Measurements from ENCODE around the gene CHAD.

Gene CHAD

DNA sequence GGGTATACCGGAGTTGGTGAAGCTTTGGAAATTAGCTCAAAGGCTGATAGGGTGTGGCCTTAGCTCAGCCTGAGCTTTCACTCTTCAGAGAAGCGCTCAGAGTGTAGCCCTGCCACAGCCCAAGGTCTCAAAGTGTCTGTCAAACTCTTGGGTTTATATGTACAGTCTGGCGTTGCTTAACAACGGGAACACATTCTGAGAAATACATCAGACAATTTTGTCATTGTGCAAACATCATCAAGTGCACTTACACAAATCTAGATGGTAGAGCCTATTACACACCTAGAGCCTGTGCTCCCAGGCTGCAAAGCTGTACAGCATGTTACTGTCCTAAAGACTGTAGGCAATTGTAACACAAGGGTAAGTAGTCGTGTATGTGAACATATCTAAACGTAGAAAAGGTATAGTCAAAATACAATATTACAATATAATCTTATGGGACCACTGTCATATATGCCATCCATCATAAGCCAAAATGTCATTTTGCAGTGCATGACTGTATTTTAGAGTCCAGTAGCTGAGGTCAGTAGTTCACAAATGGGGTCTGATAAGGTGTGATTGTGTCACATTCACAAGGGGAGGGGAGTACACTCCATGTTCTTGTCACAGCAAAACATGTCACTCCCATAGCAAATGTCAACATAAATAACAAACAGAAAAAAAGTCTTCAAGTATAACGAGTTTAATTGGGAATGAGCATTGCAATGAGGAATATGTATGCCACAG is 20.6 kb downstream of the CHAD start:
- H3K27ac ChIP-seq (ENCODE audit: low read length): no peak overlapping the region
- H3K36me3 ChIP-seq (ENCODE audit: insufficient read depth, low read depth, low read length): no peaks in the 10 kb centered on the region
- no peaks in the 10 kb centered on the region for H3K27me3 ChIP-seq (ENCODE audit: insufficient read depth, low read length)
- no peak overlapping the region for H3K9ac ChIP-seq (ENCODE audit: low read depth, low read length)
- H3K4me1 ChIP-seq (ENCODE audit: insufficient read depth, low read length): no peaks in the 10 kb centered on the region
- no peak overlapping the region for H3K4me3 ChIP-seq (ENCODE audit: low read length)
- H3K9me3 ChIP-seq (ENCODE audit: insufficient read depth, low read depth, low read length): no peaks in the 10 kb centered on the region

DNA sequence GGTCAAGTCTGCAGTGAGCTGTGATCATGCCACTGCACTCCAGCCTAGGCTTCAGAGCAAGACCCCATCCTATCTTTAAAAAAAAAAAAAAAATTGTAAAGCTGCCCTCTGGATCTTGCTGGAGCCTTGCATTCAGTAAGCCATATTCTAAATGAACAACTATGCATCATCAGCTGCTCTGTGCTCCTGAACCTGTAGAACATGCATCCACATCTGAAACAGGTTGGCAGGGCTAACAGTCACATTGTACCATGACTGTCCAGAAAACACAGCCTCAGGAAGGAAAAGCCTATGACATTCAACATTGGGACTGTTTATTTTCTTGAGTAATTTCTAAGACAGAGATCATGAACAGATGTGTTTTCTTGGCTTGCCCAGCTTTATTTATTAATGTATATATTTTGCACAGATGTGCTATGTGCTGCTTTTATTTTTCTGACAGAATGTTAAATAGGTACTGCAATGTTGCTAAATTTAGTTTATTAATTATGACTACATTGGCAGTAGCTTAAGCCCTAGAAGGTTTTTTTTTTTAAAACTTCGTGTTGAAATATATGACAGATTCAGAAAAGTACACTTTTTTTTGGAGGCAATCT is 22.9 kb downstream of the CHAD start:
- Histone ChIP-seq H3K27ac (ENCODE audit: low read length) (no peak overlapping the region), H3K4me3 (ENCODE audit: low read length) (no peak overlapping the region), H3K36me3 (ENCODE audit: insufficient read depth, low read depth, low read length) (no peaks in the 10 kb centered on the region), H3K9me3 (ENCODE audit: insufficient read depth, low read depth, low read length) (no peaks in the 10 kb centered on the region), H3K9ac (ENCODE audit: low read depth, low read length) (no peak overlapping the region), H3K27me3 (ENCODE audit: insufficient read depth, low read length) (no peaks in the 10 kb centered on the region), H3K4me1 (ENCODE audit: insufficient read depth, low read length) (no peaks in the 10 kb centered on the region)

DNA sequence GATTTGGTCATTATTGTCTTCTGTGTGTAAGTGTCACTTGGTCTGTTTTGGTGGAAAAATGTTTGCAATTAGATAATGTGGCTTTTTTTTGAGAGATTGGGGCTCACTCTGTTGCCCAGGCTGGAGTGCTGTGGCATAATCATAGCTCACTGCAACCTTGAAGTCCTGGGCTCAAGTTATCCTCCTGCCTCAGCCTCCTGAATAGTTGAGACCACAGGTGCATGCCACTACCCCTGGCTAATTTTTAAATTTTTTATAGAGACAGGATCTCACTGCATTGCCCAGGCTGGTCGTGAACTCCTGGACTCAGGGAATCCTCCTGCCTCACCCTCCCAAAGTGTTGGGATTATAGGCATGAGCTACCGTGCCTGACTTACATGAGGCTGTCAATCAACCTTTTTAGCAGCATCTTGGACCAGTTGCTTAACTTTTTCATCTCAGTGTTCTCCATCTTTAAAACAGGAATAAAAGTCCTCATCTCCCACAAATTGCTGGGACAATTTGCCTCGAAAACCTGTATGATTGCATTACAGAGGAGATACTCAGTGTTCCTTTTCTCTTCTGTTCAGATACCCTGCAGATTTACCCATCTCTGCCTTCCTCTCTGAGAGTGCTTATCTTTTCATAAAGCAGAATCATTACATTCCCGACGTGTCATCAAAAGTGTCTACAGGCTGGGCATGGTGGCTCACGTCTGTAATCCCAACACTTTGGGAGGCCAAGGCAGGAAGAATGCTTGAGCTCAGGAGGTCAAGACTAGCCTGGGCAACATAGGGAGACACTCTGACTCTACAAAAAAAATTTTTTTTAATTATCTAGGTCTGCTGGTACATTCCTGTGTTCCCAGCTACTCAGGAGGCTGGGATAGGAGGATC is 23.6 kb downstream of the CHAD start:
- no peak overlapping the region for H3K27ac ChIP-seq (ENCODE audit: low read length)

GRCh38 chr17:50443505-50443974 is 25.1 kb downstream of the CHAD start:
- Histone ChIP-seq H3K4me1 (ENCODE audit: insufficient read depth, low read length) (no peaks in the 10 kb centered on the region), H3K36me3 (ENCODE audit: insufficient read depth, low read depth, low read length) (no peaks in the 10 kb centered on the region), H3K27me3 (ENCODE audit: insufficient read depth, low read length) (no peaks in the 10 kb centered on the region), H3K27ac (ENCODE audit: low read length) (no peak overlapping the region), H3K4me3 (ENCODE audit: low read length) (no peak overlapping the region), H3K9me3 (ENCODE audit: insufficient read depth, low read depth, low read length) (no peaks in the 10 kb centered on the region), H3K9ac (ENCODE audit: low read depth, low read length) (no peak overlapping the region)

More for the DNA sequence above, 23.6 kb downstream of the CHAD start:
- H3K36me3 ChIP-seq (ENCODE audit: insufficient read depth, low read depth, low read length): no peaks in the 10 kb centered on the region
- no peaks in the 10 kb centered on the region for H3K9me3 ChIP-seq (ENCODE audit: insufficient read depth, low read depth, low read length)
- no peaks in the 10 kb centered on the region for H3K4me1 ChIP-seq (ENCODE audit: insufficient read depth, low read length)
- H3K9ac ChIP-seq (ENCODE audit: low read depth, low read length): no peak overlapping the region
- no peak overlapping the region for H3K4me3 ChIP-seq (ENCODE audit: low read length)
- no peaks in the 10 kb centered on the region for H3K27me3 ChIP-seq (ENCODE audit: insufficient read depth, low read length)

- no peak overlapping the region for H3K27ac ChIP-seq (ENCODE audit: low read length)
- H3K4me1 ChIP-seq (ENCODE audit: insufficient read depth, low read length): no peaks in the 10 kb centered on the region
- no peaks in the 10 kb centered on the region for H3K36me3 ChIP-seq (ENCODE audit: insufficient read depth, low read depth, low read length)
- no peaks in the 10 kb centered on the region for H3K9me3 ChIP-seq (ENCODE audit: insufficient read depth, low read depth, low read length)
- H3K4me3 ChIP-seq (ENCODE audit: low read length): no peak overlapping the region
- no peak overlapping the region for H3K9ac ChIP-seq (ENCODE audit: low read depth, low read length)
- no peaks in the 10 kb centered on the region for H3K27me3 ChIP-seq (ENCODE audit: insufficient read depth, low read length)
Observed at GRCh38 chr17:50440838-50441829, 27.5 kb downstream of the CHAD start.

DNA sequence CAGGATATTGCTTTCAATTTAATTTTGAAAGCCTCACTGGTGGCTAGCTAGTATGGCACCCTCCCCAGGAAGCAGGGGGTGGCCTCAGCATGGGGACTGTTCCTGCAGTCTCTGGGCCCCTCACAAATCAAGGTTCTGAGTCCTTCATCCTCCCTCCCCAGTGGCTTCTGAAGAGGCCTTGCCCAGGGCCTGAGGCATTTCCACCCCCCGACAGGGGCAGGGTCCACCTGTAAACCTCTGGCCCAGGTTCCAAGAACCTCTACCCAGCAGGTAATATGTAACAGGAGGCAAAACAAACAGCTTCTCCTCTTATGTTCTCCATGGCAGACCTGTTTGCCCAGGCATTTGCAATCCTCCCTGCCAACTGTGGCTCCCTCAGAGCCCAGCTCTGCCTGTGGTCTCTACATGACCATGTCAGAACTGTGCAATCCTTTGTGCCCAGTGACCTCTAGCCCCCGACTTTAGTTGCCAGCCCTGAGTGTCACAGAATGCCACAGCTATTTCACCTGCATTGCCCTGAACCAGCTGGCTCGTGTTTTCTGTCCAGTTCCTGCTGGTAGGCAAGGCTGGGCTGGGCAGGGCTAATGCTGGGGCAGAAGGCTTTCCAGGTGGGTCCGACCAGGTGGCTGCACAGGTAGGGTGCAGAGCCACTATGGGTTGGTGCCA is 28.4 kb downstream of the CHAD start:
- Histone ChIP-seq H3K4me1 (ENCODE audit: insufficient read depth, low read length) (no peaks in the 10 kb centered on the region), H3K36me3 (ENCODE audit: insufficient read depth, low read depth, low read length) (no peaks in the 10 kb centered on the region), H3K27ac (ENCODE audit: low read length) (no peak overlapping the region), H3K9ac (ENCODE audit: low read depth, low read length) (no peak overlapping the region), H3K4me3 (ENCODE audit: low read length) (no peak overlapping the region), H3K9me3 (ENCODE audit: insufficient read depth, low read depth, low read length) (no peaks in the 10 kb centered on the region), H3K27me3 (ENCODE audit: insufficient read depth, low read length) (no peaks in the 10 kb centered on the region)

DNA sequence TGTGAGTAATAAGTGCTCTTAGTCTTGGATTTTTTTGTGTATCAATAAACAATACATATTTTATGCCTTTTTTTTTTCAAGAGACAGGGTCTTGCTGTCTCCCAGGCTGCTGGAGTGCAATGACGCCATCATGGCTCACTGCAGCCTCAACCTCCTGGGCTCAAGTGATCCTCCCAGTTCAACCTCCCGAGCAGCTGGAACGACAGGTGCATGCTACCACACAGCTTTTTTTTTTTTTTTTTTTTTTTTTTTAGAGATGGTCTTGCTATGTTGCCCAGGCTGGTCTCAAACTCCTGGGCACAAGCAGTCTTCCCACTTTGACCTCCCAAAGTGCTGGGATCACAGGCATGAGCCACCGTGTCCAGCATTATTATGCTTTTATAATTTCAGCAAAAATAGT is 29.7 kb downstream of the CHAD start:
- no peaks in the 10 kb centered on the region for H3K36me3 ChIP-seq (ENCODE audit: insufficient read depth, low read depth, low read length)
- H3K9ac ChIP-seq (ENCODE audit: low read depth, low read length): no peak overlapping the region
- H3K4me1 ChIP-seq (ENCODE audit: insufficient read depth, low read length): no peaks in the 10 kb centered on the region
- H3K9me3 ChIP-seq (ENCODE audit: insufficient read depth, low read depth, low read length): no peaks in the 10 kb centered on the region
- H3K4me3 ChIP-seq (ENCODE audit: low read length): no peak overlapping the region
- H3K27me3 ChIP-seq (ENCODE audit: insufficient read depth, low read length): no peaks in the 10 kb centered on the region
- no peak overlapping the region for H3K27ac ChIP-seq (ENCODE audit: low read length)

DNA sequence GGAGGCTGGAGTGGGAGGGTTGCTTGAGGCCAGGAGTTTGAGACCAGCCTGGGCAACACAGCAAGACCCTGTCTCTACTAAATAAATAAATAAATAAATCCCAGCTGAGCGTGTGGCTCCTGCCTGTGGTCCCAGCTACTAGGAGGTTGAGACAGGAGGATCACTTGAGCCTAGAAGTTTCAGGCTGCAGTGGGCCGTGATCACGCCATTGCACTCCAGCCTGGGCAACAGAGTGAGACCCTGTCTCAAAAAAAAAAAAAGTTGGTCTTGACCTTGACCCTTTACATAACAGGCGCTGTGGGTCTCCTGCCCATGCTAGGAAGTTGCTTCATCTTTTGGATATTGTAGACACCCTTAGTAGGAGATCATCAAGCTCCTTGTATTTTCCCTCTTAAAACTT is 31.3 kb downstream of the CHAD start:
- Histone ChIP-seq H3K9ac (ENCODE audit: low read depth, low read length) (no peak overlapping the region), H3K4me1 (ENCODE audit: insufficient read depth, low read length) (no peaks in the 10 kb centered on the region), H3K27me3 (ENCODE audit: insufficient read depth, low read length) (no peaks in the 10 kb centered on the region), H3K4me3 (ENCODE audit: low read length) (no peak overlapping the region), H3K27ac (ENCODE audit: low read length) (no peak overlapping the region), H3K36me3 (ENCODE audit: insufficient read depth, low read depth, low read length) (no peaks in the 10 kb centered on the region), H3K9me3 (ENCODE audit: insufficient read depth, low read depth, low read length) (no peaks in the 10 kb centered on the region)

GRCh38 chr17:50432125-50432762 is 36.4 kb downstream of the CHAD start:
- Histone ChIP-seq H3K4me3 (ENCODE audit: low read length) (no peak overlapping the region), H3K9me3 (ENCODE audit: insufficient read depth, low read depth, low read length) (no peaks in the 10 kb centered on the region), H3K36me3 (ENCODE audit: insufficient read depth, low read depth, low read length) (no peaks in the 10 kb centered on the region), H3K4me1 (ENCODE audit: insufficient read depth, low read length) (no peaks in the 10 kb centered on the region), H3K9ac (ENCODE audit: low read depth, low read length) (no peak overlapping the region), H3K27me3 (ENCODE audit: insufficient read depth, low read length) (no peaks in the 10 kb centered on the region), H3K27ac (ENCODE audit: low read length) (no peak overlapping the region)

DNA sequence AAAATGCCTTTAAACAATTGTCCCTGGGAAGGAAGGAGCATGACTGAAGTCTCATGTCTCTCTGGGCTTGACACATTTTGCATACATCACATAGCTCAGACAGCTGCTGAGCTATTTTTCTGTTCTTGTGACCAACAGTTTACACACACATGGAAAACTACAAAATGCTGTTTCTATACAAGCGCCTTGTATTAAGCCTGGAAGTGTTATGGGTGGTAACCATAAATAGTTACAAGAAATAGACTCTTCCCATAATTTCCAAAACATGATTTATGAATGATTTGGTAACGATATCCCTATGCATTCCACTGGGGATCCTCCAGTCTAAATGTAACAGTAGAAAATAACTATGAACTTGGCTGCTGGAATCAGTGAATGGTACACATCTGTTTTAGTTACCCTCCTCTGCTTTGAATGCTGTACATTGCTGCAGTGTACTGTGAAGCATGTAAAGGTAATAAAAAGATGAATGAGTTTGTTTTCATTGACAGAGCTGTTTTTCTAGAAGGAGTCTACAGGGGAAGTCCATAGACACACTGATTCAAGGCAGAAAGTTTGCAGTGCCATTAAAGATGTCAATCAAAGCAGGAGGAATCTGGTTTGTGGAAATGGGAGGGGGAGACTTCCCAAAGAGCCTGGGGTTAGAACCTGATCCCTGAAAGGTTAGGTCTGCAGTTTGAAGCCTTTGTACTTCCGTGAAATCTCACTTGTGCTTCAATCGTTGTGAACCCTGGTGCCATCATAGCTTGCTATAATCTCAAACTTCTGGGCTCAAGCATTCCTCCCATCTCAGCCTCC is 37.7 kb downstream of the CHAD start:
- no peaks in the 10 kb centered on the region for H3K9me3 ChIP-seq (ENCODE audit: insufficient read depth, low read depth, low read length)
- H3K4me3 ChIP-seq (ENCODE audit: low read length): no peak overlapping the region
- H3K9ac ChIP-seq (ENCODE audit: low read depth, low read length): no peak overlapping the region
- H3K27me3 ChIP-seq (ENCODE audit: insufficient read depth, low read length): no peaks in the 10 kb centered on the region
- H3K4me1 ChIP-seq (ENCODE audit: insufficient read depth, low read length): peaks cover 5% of the 10 kb centered on the region; the same call in 1 of the 2 replicates
- no peaks in the 10 kb centered on the region for H3K36me3 ChIP-seq (ENCODE audit: insufficient read depth, low read depth, low read length)
- H3K27ac ChIP-seq (ENCODE audit: low read length): no peak overlapping the region
